ENCODE measurements around the gene PITPNM3.

PITPNM3 gene

GRCh38 chr17:6402258-6402657, 154.1 kb downstream of the PITPNM3 start:
- DNase-seq, result no peak
- Mint-ChIP-seq H3K4me1 (no peaks in the 10 kb centered on the region), H3K9me3 (peaks cover 5 to 6% of the 10 kb centered on the region in 2 donors), H3K36me3 (peaks cover 0 to 4% of the 10 kb centered on the region in 2 donors), H3K27ac (no peak overlapping the region), H3K4me3 (no peak overlapping the region), H3K27me3 (peaks cover 5 to 9% of the 10 kb centered on the region in 2 donors)
- no peak for ATAC-seq (replicated peaks)
